Erythroblast (primary cell): ENCODE measurements around the gene KRABD2.
"Not testable (repeated sequence)": the region's sequence is repeated elsewhere in the genome, so short reads cannot be mapped to it uniquely, and the experiment has no call there.

ENCODE experiments used
- DNase-seq, 2 experiments: peaks; one replicate each; lab custom pipeline; 2025; lab: John Stamatoyannopoulos, UW
- GATA1 ChIP-seq: IDR thresholded peaks from 2 replicates; pipeline ENCODE4 v1.6.1; 2011; ENCODE audit warnings: low read depth, mild to moderate bottlenecking, control low read depth, low read length, moderate library complexity
- POLR2A ChIP-seq: IDR thresholded peaks from 2 replicates; pipeline ENCODE4 v1.6.1; 2011; ENCODE audit warnings: mild to moderate bottlenecking, low read length

KRABD2 gene

GRCh38 chr17:8383143-8383822 is 6.8 kb upstream of the KRABD2 start, which contains the start of gene RPL26:
Gene RPL26, minus strand, starts transcription at chr17:8383193. Its CDS starts 883 bp downstream, at chr17:8382310.
- TF ChIP-seq GATA1, result no peak
- peak; percentile 91 for TF ChIP-seq POLR2A
- DNase-seq, result peak; percentile 98

GRCh38 chr17:8382880-8383142 is 6.3 kb upstream of the KRABD2 start:
- no peak for TF ChIP-seq POLR2A
- TF ChIP-seq GATA1, result no peak
- no peak for DNase-seq

GRCh38 chr17:8382052-8382879 is 5.8 kb upstream of the KRABD2 start:
- peak; percentile 62 to 67 for DNase-seq
- no peak for TF ChIP-seq GATA1
- TF ChIP-seq POLR2A, result no peak

- DNase-seq, result no peak
Measured at GRCh38 chr17:8380049-8380448, 3.5 kb upstream of the KRABD2 start.

GRCh38 chr17:8378117-8378516 is 1.6 kb upstream of the KRABD2 start:
- DNase-seq, result not testable (repeated sequence)

More at GRCh38 chr17:8380049-8380448, 3.5 kb upstream of the KRABD2 start:
- TF ChIP-seq POLR2A (no peak), GATA1 (no peak)

GRCh38 chr17:8377422-8377821 is 918 bp upstream of the KRABD2 start:
- no peak for DNase-seq
- no peak for TF ChIP-seq GATA1
- no peak for TF ChIP-seq POLR2A

- no peak for DNase-seq
- no peak for TF ChIP-seq GATA1
- no peak for TF ChIP-seq POLR2A
Measured at GRCh38 chr17:8375738-8376259, 705 bp downstream of the KRABD2 start.

- not testable (repeated sequence) for DNase-seq
Measured at GRCh38 chr17:8373856-8374255, 2.6 kb downstream of the KRABD2 start.

GRCh38 chr17:8372422-8372821 is 4.1 kb downstream of the KRABD2 start:
- DNase-seq, result no peak
- no peak for TF ChIP-seq POLR2A
- TF ChIP-seq GATA1, result no peak

GRCh38 chr17:8371786-8372185 is 4.7 kb downstream of the KRABD2 start:
- TF ChIP-seq GATA1 (no peak), POLR2A (no peak)
- DNase-seq, result no peak

- DNase-seq, result no peak
- no peak for TF ChIP-seq GATA1
- no peak for TF ChIP-seq POLR2A
Measured at GRCh38 chr17:8369944-8370343, 6.6 kb downstream of the KRABD2 start.

GRCh38 chr17:8368193-8368592 is 8.3 kb downstream of the KRABD2 start:
- no peak for DNase-seq
- no peak for TF ChIP-seq GATA1

- DNase-seq, result no peak
- TF ChIP-seq GATA1, result no peak
- no peak for TF ChIP-seq POLR2A
Measured at GRCh38 chr17:8366231-8366630, 10.3 kb downstream of the KRABD2 start.

GRCh38 chr17:8365143-8365542 is 11.4 kb downstream of the KRABD2 start:
- no peak for DNase-seq
- TF ChIP-seq GATA1, result no peak
- TF ChIP-seq POLR2A, result no peak

GRCh38 chr17:8362651-8363332 is 13.7 kb downstream of the KRABD2 start:
- DNase-seq, result no peak
- TF ChIP-seq POLR2A, result no peak

- no peak for DNase-seq
- no peak for TF ChIP-seq GATA1
- TF ChIP-seq POLR2A, result no peak
Measured at GRCh38 chr17:8360751-8361150, 15.8 kb downstream of the KRABD2 start.
